ENCODE measurements around the gene ACER2. TPM values are rescaled to one million over a fixed set of nuclear protein-coding genes. Genes with fewer than 3 reads are reported as not detected.

Gene ACER2
- total RNA-seq = 10 to 100 TPM in 3 of 4 donors, 1 to 10 TPM in 1; 10.0 to 21.4 (median 18.4) TPM

DNA sequence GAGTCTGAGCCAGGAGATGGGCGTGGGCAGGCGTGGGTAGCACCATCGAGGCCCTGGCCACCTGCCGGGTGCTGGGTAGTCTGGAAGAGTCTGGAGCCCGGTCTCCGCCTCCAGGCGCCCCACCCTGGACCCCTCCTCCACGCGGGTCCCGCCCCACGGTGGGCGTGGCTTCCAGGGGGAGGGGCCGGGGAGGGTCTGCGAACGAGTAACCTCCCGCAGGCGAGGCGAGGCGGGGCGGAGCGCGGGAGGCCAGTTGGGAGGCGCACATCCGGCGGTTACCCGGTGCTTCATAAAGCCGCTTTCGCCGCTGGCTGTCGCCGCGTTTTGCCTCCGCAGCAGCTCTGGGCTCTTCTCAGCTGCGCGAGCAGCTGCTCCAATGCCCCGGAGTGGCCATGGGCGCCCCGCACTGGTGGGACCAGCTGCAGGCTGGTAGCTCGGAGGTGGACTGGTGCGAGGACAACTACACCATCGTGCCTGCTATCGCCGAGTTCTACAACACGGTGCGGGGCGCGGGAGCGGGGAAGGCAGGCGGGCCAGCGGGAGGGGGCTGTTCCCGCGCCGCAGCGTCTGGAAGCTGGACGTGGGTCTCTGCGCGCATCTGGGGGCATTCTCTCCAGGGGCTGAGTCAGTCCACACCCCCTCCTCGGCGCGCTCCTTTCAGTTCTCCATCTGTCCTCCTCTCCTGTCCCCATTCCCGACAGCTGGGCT, at the start of gene ACER2:
Gene ACER2 (plus strand): TSS at position 317 of the 708 bp plus-strand sequence. CDS start 76 bp downstream, at position 393.
- H3K4me3 ChIP-seq (ENCODE audit: low read depth, poor library complexity, severe bottlenecking) = peak within 1 kb of the TSS; percentile 76
- WGBS, 2 donors = 0% methylated on average over 25 to 36 of the region's 61 CpGs
- DNase-seq (ENCODE audit: low spot score in 2 of 2) = peak; percentile 91 to 98
- intact Hi-C loops (cut with DNase I; ENCODE audit: low total_unique reads) = no loop called here
- TF ChIP-seq, protein P1, sequence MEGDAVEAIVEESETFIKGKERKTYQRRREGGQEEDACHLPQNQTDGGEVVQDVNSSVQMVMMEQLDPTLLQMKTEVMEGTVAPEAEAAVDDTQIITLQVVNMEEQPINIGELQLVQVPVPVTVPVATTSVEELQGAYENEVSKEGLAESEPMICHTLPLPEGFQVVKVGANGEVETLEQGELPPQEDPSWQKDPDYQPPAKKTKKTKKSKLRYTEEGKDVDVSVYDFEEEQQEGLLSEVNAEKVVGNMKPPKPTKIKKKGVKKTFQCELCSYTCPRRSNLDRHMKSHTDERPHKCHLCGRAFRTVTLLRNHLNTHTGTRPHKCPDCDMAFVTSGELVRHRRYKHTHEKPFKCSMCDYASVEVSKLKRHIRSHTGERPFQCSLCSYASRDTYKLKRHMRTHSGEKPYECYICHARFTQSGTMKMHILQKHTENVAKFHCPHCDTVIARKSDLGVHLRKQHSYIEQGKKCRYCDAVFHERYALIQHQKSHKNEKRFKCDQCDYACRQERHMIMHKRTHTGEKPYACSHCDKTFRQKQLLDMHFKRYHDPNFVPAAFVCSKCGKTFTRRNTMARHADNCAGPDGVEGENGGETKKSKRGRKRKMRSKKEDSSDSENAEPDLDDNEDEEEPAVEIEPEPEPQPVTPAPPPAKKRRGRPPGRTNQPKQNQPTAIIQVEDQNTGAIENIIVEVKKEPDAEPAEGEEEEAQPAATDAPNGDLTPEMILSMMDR (IDR thresholded peaks at IDR 0.05) = no peak
- TF ChIP-seq POLR2A (IDR thresholded peaks at IDR 0.05) = peak in 1 of 2 donors; percentile 54

DNA sequence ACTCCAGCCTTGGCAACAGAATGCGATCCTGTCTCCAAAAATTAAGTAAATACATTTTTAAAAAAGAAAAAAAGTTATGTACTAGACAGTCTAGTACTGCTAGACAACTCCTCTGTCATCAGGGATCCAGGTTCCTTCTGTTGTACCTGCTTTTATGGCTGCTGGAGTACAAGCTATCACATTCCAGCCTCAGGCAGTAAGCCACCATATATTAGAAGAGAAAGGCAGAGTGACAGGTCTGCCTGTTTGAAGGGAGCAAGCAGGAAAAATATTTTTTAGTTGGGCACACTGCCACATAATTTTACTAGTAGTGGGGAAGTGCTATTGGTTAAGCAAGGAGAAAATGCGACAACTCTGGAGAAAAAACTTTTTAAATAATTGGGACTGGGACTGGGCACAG, 39.7 kb upstream of the ACER2 start:
- H3K4me3 ChIP-seq (ENCODE audit: low read depth, poor library complexity, severe bottlenecking) = no peak overlapping the region
- DNase-seq (ENCODE audit: low spot score in 2 of 2) = no peak
- intact Hi-C loops (cut with DNase I; ENCODE audit: low total_unique reads) = no loop called here
- no peak for TF ChIP-seq POLR2A (IDR thresholded peaks at IDR 0.05)
- TF ChIP-seq, protein P1 (IDR thresholded peaks at IDR 0.05) = no peak
- 82 to 85% methylated on average over 2 of the region's 2 CpGs for WGBS, 2 donors

DNA sequence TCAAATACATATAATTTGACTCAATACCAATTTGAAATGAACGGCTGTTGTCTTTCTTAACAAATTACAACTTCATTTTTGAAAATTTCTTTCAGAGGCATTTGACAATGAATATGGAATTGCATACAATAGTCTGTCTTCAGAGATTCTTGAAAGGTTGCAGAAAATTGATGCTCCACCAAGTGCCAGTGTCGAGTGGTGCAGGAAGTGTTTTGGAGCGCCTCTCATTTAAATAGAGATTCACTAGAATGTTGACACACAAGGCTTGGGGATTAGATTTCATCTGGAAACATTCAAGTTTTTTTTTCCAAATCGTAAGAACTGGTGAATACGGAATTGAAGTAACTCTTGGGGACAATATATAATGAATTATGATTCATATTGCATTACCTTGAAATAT, 36.9 kb upstream of the ACER2 start:
- intact Hi-C loops (cut with DNase I; ENCODE audit: low total_unique reads) = no loop called here
- no peak for TF ChIP-seq POLR2A (IDR thresholded peaks at IDR 0.05)
- TF ChIP-seq, protein P1 (IDR thresholded peaks at IDR 0.05) = no peak
- DNase-seq (ENCODE audit: low spot score in 2 of 2) = no peak
- H3K4me3 ChIP-seq (ENCODE audit: low read depth, poor library complexity, severe bottlenecking) = no peak overlapping the region
- 74 to 75% methylated on average over 5 of the region's 5 CpGs for WGBS, 2 donors

DNA sequence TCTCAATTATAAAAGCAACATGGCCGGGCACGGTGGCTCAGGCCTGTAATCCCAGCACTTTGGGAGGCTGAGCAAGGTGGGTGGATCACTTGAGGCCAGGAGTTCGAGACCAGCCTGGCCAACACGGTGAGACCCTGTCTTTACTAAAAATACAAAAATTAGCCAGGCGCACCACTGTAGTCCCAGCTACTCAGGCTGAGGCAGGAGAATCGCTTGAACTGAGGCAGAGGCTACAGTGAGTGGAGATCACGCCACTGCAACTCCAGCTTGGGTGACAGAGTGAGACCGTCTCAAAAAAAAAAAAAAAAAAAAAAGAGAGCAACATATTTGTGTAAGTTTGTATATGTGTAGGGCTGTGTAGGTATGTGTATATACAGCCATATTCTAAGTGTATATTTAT, 36.2 kb upstream of the ACER2 start:
- no peak overlapping the region for H3K4me3 ChIP-seq (ENCODE audit: low read depth, poor library complexity, severe bottlenecking)
- TF ChIP-seq, protein P1 (IDR thresholded peaks at IDR 0.05) = no peak
- no peak for TF ChIP-seq POLR2A (IDR thresholded peaks at IDR 0.05)
- 96 to 98% methylated on average over 8 of the region's 8 CpGs for WGBS, 2 donors
- DNase-seq (ENCODE audit: low spot score in 2 of 2) = no peak
- intact Hi-C loops (cut with DNase I; ENCODE audit: low total_unique reads) = no loop called here

DNA sequence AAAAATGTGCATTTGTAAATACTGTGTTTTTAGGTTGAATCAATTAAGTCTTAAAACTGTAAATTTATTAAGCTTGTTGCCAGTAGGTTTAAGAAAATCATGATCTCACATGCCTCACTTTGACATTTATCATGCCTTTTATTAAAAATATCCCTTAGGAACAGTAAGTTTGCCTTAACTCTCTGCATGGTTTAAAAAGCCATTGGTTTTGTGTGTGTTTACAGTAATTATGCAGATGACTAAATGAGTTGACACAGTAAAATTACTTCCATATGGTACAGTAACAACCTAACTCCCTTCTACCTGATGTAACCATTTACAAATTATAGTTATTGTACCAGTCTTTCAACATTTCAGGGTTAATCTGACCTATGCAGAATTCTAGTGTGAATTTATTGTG, 35.3 kb upstream of the ACER2 start:
- DNase-seq (ENCODE audit: low spot score in 2 of 2) = no peak
- TF ChIP-seq, protein P1 (IDR thresholded peaks at IDR 0.05) = no peak
- TF ChIP-seq POLR2A (IDR thresholded peaks at IDR 0.05) = no peak
- H3K4me3 ChIP-seq (ENCODE audit: low read depth, poor library complexity, severe bottlenecking) = no peak overlapping the region
- intact Hi-C loops (cut with DNase I; ENCODE audit: low total_unique reads) = no loop called here

DNA sequence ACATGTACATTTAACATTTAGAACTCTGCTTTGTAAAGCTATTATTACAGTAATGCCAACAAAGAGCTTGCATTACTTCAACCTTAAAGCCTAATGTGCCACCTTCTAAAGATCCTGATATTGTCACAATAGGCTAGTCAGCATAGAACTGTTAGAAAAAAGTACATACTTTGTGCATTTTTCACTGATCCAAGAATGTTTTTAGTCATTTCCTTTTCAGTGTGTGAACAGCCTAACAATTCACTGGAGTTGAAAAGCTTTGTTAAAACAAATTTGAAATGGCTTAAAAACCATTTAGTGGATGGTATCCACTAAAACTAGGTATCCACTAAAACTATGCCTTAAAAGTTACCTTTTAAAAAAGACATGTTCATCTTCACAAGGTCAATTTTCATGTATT, 33.3 kb upstream of the ACER2 start:
- DNase-seq (ENCODE audit: low spot score in 2 of 2) = no peak
- no peak for TF ChIP-seq POLR2A (IDR thresholded peaks at IDR 0.05)
- TF ChIP-seq, protein P1 (IDR thresholded peaks at IDR 0.05) = no peak
- H3K4me3 ChIP-seq (ENCODE audit: low read depth, poor library complexity, severe bottlenecking) = no peak overlapping the region
- intact Hi-C loops (cut with DNase I; ENCODE audit: low total_unique reads) = no loop called here

Measured in lower leg skin (tissue), 4 donors.